Progenitor cell of endocrine pancreas (in vitro differentiated cells): ENCODE measurements around the gene B3GALNT1. TPM values are rescaled to one million over a fixed set of nuclear protein-coding genes. Genes with fewer than 3 reads are reported as not detected.

Experiments
- DNase-seq: peaks from one replicate; pipeline ENCODE4 v3.0.0; 2021; ENCODE audit warnings: low spot score; ENCODE audit not compliant: unreplicated experiment
- H3K27ac Mint-ChIP-seq: 2 replicates; pipeline ENCODE4 v1.8.0; 2021; ENCODE audit warnings: mild to moderate bottlenecking, moderate library complexity, mixed read lengths
- H3K27me3 Mint-ChIP-seq: 2 replicates; pipeline ENCODE4 v1.8.0; 2021; ENCODE audit warnings: mixed read lengths
- H3K36me3 Mint-ChIP-seq: 2 replicates; pipeline ENCODE4 v1.8.0; 2022; ENCODE audit warnings: mixed read lengths; ENCODE audit not compliant: insufficient read depth
- H3K4me1 Mint-ChIP-seq: 2 replicates; pipeline ENCODE4 v1.8.0; 2021; ENCODE audit warnings: low read depth, mixed read lengths
- H3K4me3 Mint-ChIP-seq: 2 replicates; pipeline ENCODE4 v1.8.0; 2021; ENCODE audit warnings: low read depth, mild to moderate bottlenecking, moderate library complexity, mixed read lengths
- H3K9me3 Mint-ChIP-seq: 2 replicates; pipeline ENCODE4 v1.8.0; 2021; ENCODE audit warnings: low read depth, mixed read lengths
- CTCF ChIP-seq: fragments of 200-600 bp; sonication (generic); IDR thresholded peaks from one replicate; pipeline ENCODE4 v1.5.0; 2021; ENCODE audit warnings: antibody characterized with exemption, mild to moderate bottlenecking; ENCODE audit not compliant: unreplicated experiment
- total RNA-seq: library from RNA; stranded (reverse); gene quantifications from 2 replicates; pipeline ENCODE4 v1.2.1, GENCODE V29; 2021

B3GALNT1 gene
- total RNA-seq, 1 donor from 2014 or later = 22.6 TPM

- TF ChIP-seq CTCF = no peak
- Mint-ChIP-seq H3K4me3 (no peak overlapping the region), H3K27ac (no peak overlapping the region), H3K4me1 (no peaks in the 10 kb centered on the region), H3K9me3 (no peaks in the 10 kb centered on the region), H3K36me3 (peaks cover 2% of the 10 kb centered on the region), H3K27me3 (no peaks in the 10 kb centered on the region)
- no peak for DNase-seq
Observed at GRCh38 chr3:161066930-161067329, 38.2 kb downstream of the B3GALNT1 start.

GRCh38 chr3:161064413-161064812, 40.7 kb downstream of the B3GALNT1 start:
- no peak overlapping the region for H3K4me3 Mint-ChIP-seq
- H3K27me3 Mint-ChIP-seq = no peaks in the 10 kb centered on the region
- H3K4me1 Mint-ChIP-seq = no peaks in the 10 kb centered on the region
- H3K9me3 Mint-ChIP-seq = no peaks in the 10 kb centered on the region
- no peak for DNase-seq
- peaks cover 2% of the 10 kb centered on the region for H3K36me3 Mint-ChIP-seq
- no peak overlapping the region for H3K27ac Mint-ChIP-seq
- no peak for TF ChIP-seq CTCF

GRCh38 chr3:161054860-161055604, 50.1 kb downstream of the B3GALNT1 start:
- Mint-ChIP-seq H3K4me3 (no peak overlapping the region), H3K27ac (no peak overlapping the region), H3K4me1 (peaks cover 2% of the 10 kb centered on the region), H3K9me3 (no peaks in the 10 kb centered on the region), H3K27me3 (no peaks in the 10 kb centered on the region), H3K36me3 (no peaks in the 10 kb centered on the region)
- no peak for DNase-seq
- no peak for TF ChIP-seq CTCF

- no peaks in the 10 kb centered on the region for H3K27me3 Mint-ChIP-seq
- no peaks in the 10 kb centered on the region for H3K9me3 Mint-ChIP-seq
- no peak for DNase-seq
- H3K4me3 Mint-ChIP-seq = no peak overlapping the region
- no peak for TF ChIP-seq CTCF
- H3K4me1 Mint-ChIP-seq = peaks cover 2% of the 10 kb centered on the region
- no peaks in the 10 kb centered on the region for H3K36me3 Mint-ChIP-seq
- no peak overlapping the region for H3K27ac Mint-ChIP-seq
Observed at GRCh38 chr3:161051856-161052255, 53.3 kb downstream of the B3GALNT1 start.

GRCh38 chr3:161050935-161051334, 54.2 kb downstream of the B3GALNT1 start:
- H3K9me3 Mint-ChIP-seq = no peaks in the 10 kb centered on the region
- peaks cover 2% of the 10 kb centered on the region for H3K4me1 Mint-ChIP-seq
- DNase-seq = no peak
- H3K36me3 Mint-ChIP-seq = no peaks in the 10 kb centered on the region
- H3K4me3 Mint-ChIP-seq = no peak overlapping the region
- H3K27me3 Mint-ChIP-seq = no peaks in the 10 kb centered on the region
- TF ChIP-seq CTCF = no peak
- no peak overlapping the region for H3K27ac Mint-ChIP-seq
